SU-DHL-6 (cell line): ENCODE data around the gene PPP6R1.

Experiments used
- CTCF ChIP-seq: fragments of 200-600 bp; sonication (generic); IDR thresholded peaks from one replicate; pipeline ENCODE4 v1.5.1; 2017; ENCODE audit warnings: antibody characterized with exemption, mild to moderate bottlenecking, low read length, moderate library complexity; ENCODE audit not compliant: insufficient read depth, poor library complexity, severe bottlenecking
- EZH2phosphoT487 ChIP-seq: fragments of 200-600 bp; sonication (generic), shearing (Covaris generic); conservative IDR thresholded peaks from 2 replicates; pipeline ENCODE4 v1.6.1; 2018; ENCODE audit warnings: mild to moderate bottlenecking, antibody characterized with exemption, low read length, moderate library complexity, mixed read lengths

- TF ChIP-seq CTCF = no peak
- no peak for TF ChIP-seq EZH2phosphoT487
Observed at GRCh38 chr19:55284405-55285058, 25.7 kb upstream of the PPP6R1 start.
